Measurements from ENCODE around the gene ZNHIT2. TPM values are rescaled to one million over a fixed set of nuclear protein-coding genes. Genes with fewer than 3 reads are reported as not detected.

The ZNHIT2 gene
- total RNA-seq, 1 experiment from 2014 or later = 27.1 TPM

GRCh38 chr11:65107751-65108468 lies 9.6 kb downstream of the ZNHIT2 start:
- no TSS peak for BruUV-seq (replicated peaks)
- H3K4me3 ChIP-seq (ENCODE audit: low read depth in 2 of 2, low read length in 2 of 2) = no peak overlapping the region
- CTCF ChIA-PET = no interaction called here
- intact Hi-C loops (cut with micrococcal nuclease; ENCODE audit: unreplicated experiment) = no loop called here
- POLR2A ChIA-PET = no interaction called here
- TF ChIP-seq, protein P1, sequence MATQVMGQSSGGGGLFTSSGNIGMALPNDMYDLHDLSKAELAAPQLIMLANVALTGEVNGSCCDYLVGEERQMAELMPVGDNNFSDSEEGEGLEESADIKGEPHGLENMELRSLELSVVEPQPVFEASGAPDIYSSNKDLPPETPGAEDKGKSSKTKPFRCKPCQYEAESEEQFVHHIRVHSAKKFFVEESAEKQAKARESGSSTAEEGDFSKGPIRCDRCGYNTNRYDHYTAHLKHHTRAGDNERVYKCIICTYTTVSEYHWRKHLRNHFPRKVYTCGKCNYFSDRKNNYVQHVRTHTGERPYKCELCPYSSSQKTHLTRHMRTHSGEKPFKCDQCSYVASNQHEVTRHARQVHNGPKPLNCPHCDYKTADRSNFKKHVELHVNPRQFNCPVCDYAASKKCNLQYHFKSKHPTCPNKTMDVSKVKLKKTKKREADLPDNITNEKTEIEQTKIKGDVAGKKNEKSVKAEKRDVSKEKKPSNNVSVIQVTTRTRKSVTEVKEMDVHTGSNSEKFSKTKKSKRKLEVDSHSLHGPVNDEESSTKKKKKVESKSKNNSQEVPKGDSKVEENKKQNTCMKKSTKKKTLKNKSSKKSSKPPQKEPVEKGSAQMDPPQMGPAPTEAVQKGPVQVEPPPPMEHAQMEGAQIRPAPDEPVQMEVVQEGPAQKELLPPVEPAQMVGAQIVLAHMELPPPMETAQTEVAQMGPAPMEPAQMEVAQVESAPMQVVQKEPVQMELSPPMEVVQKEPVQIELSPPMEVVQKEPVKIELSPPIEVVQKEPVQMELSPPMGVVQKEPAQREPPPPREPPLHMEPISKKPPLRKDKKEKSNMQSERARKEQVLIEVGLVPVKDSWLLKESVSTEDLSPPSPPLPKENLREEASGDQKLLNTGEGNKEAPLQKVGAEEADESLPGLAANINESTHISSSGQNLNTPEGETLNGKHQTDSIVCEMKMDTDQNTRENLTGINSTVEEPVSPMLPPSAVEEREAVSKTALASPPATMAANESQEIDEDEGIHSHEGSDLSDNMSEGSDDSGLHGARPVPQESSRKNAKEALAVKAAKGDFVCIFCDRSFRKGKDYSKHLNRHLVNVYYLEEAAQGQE (IDR thresholded peaks at IDR 0.05; ENCODE audit: insufficient read depth in 1 of 2, low read depth in 2 of 2, low read length in 1 of 2) = no peak
- TF ChIP-seq CTCF (IDR thresholded peaks at IDR 0.05) (no peak), TCF7L2 (IDR thresholded peaks at IDR 0.05; ENCODE audit: low read depth, low read length) (no peak), POLR2AphosphoS5 (IDR thresholded peaks at IDR 0.05; ENCODE audit: low read depth, low read length) (no peak)
- H3K4me1 ChIP-seq (ENCODE audit: control insufficient read depth, insufficient read depth, low read length) = peaks cover 13% of the 10 kb centered on the region
- in situ Hi-C loops (cut with HindIII; ENCODE audit: low pct_unique_long_range_greater_than_20kb, low sequenced_read_pairs) = no loop called here
- H3K36me3 ChIP-seq (ENCODE audit: control insufficient read depth, insufficient read depth, low read length) = no peaks in the 10 kb centered on the region
- no peaks in the 10 kb centered on the region for H3K27me3 ChIP-seq (ENCODE audit: control insufficient read depth, insufficient read depth, low read length)
- no peak overlapping the region for H3K27ac ChIP-seq (ENCODE audit: low read length)
- no peaks in the 10 kb centered on the region for H3K9me3 ChIP-seq (ENCODE audit: control insufficient read depth, insufficient read depth, low read depth, low read length)
- no peak for DNase-seq (ENCODE audit: low read depth, low spot score)
- ATAC-seq = no peak

- H3K4me3 ChIP-seq (ENCODE audit: low read depth in 2 of 2, low read length in 2 of 2) = no peak overlapping the region
- intact Hi-C loops (cut with micrococcal nuclease; ENCODE audit: unreplicated experiment) = no loop called here
- H3K27me3 ChIP-seq (ENCODE audit: control insufficient read depth, insufficient read depth, low read length) = no peaks in the 10 kb centered on the region
- no peak overlapping the region for H3K27ac ChIP-seq (ENCODE audit: low read length)
- CTCF ChIA-PET = no interaction called here
- H3K4me1 ChIP-seq (ENCODE audit: control insufficient read depth, insufficient read depth, low read length) = peaks cover 19% of the 10 kb centered on the region
- DNase-seq (ENCODE audit: low read depth, low spot score) (no peak), ATAC-seq (no peak)
- no peaks in the 10 kb centered on the region for H3K9me3 ChIP-seq (ENCODE audit: control insufficient read depth, insufficient read depth, low read depth, low read length)
- POLR2A ChIA-PET = no interaction called here
- no peak for TF ChIP-seq POLR2AphosphoS5 (IDR thresholded peaks at IDR 0.05; ENCODE audit: low read depth, low read length)
- TF ChIP-seq TCF7L2 (IDR thresholded peaks at IDR 0.05; ENCODE audit: low read depth, low read length) = no peak
- TF ChIP-seq CTCF (IDR thresholded peaks at IDR 0.05) = no peak
- TF ChIP-seq, protein P1 (IDR thresholded peaks at IDR 0.05; ENCODE audit: insufficient read depth in 1 of 2, low read depth in 2 of 2, low read length in 1 of 2) = no peak
- no peak for TF ChIP-seq SIN3A (IDR thresholded peaks at IDR 0.05; ENCODE audit: borderline replicate concordance, insufficient read depth, low read depth, low read length)
- no TSS peak for BruUV-seq (replicated peaks)
- in situ Hi-C loops (cut with HindIII; ENCODE audit: low pct_unique_long_range_greater_than_20kb, low sequenced_read_pairs) = no loop called here
- H3K36me3 ChIP-seq (ENCODE audit: control insufficient read depth, insufficient read depth, low read length) = no peaks in the 10 kb centered on the region
These were observed 10.4 kb downstream of the ZNHIT2 start for GRCh38 chr11:65107078-65107477.

Measured in Panc1 (cell line).